Fibroblast of villous mesenchyme (primary cell): ENCODE measurements around the gene KDM6B. TPM values are rescaled to one million over a fixed set of nuclear protein-coding genes. Genes with fewer than 3 reads are reported as not detected.

Experiments
- DNase-seq: peaks from one replicate; pipeline ENCODE4 v3.0.0-alpha.2; 2010; ENCODE audit warnings: low read depth
- H3K4me3 ChIP-seq: 2 replicates; pipeline ENCODE4 v1.5.1; 2011; ENCODE audit warnings: low read depth, mild to moderate bottlenecking, low read length
- total RNA-seq: library from RNA; depleted of rRNA; stranded (reverse); fragments of >200 nt; gene quantifications from 2 replicates; pipeline ENCODE4 v1.2.3, GENCODE V29; 2012
- TF ChIP-seq, protein P1 (sequence below): IDR thresholded peaks from 2 replicates; pipeline ENCODE4 v1.5.1; 2012; ENCODE audit warnings: low read depth, mild to moderate bottlenecking, low read length; ENCODE audit not compliant: insufficient read depth

Gene KDM6B, protein sequence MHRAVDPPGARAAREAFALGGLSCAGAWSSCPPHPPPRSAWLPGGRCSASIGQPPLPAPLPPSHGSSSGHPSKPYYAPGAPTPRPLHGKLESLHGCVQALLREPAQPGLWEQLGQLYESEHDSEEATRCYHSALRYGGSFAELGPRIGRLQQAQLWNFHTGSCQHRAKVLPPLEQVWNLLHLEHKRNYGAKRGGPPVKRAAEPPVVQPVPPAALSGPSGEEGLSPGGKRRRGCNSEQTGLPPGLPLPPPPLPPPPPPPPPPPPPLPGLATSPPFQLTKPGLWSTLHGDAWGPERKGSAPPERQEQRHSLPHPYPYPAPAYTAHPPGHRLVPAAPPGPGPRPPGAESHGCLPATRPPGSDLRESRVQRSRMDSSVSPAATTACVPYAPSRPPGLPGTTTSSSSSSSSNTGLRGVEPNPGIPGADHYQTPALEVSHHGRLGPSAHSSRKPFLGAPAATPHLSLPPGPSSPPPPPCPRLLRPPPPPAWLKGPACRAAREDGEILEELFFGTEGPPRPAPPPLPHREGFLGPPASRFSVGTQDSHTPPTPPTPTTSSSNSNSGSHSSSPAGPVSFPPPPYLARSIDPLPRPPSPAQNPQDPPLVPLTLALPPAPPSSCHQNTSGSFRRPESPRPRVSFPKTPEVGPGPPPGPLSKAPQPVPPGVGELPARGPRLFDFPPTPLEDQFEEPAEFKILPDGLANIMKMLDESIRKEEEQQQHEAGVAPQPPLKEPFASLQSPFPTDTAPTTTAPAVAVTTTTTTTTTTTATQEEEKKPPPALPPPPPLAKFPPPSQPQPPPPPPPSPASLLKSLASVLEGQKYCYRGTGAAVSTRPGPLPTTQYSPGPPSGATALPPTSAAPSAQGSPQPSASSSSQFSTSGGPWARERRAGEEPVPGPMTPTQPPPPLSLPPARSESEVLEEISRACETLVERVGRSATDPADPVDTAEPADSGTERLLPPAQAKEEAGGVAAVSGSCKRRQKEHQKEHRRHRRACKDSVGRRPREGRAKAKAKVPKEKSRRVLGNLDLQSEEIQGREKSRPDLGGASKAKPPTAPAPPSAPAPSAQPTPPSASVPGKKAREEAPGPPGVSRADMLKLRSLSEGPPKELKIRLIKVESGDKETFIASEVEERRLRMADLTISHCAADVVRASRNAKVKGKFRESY (N-terminal part only)
- 3.0 and 5.8 TPM in 2 replicates for total RNA-seq

DNA sequence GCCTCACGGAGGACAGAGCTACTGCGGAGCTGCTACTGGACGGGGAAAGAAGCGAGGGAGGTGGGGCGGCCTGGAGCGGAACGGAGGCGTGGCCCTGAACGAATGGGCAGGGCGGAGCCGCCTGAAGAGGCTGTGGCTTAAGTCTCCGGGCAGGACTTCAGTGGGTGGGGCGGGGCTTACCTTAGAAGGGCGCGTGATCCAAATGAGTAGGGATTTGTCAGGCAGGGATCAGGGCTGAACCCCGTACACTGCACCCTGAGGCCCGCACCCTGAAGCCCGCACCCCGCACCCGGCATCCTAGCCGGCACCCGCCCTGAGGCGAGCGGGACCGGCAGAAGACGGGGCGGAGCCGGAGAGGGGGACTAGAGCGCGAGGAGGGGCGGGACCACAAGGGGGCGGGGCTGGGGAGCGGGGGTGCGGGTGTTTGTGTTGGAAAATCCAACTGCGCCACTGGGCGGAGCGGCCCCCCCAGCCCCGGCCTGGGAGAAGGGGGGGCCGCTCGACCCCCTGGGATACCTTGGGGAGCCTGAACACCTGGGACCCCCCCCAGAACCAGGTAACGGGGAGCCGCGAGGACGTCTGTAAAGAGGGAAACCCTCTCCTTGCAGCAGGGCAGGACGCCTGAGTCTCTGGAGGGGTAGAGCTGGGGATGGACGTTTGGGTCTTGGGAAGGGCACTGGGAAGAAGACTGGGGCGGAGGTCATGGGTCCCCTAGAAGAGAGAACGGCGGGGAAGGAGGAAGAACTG is at the start of gene KDM6B:
Gene KDM6B (plus strand): TSS at position 423 of the 747 bp plus-strand sequence. CDS start 11,338 bp downstream, outside the sequence.
- peak within 1 kb of the TSS; percentile 80 for H3K4me3 ChIP-seq
- TF ChIP-seq, protein P1, sequence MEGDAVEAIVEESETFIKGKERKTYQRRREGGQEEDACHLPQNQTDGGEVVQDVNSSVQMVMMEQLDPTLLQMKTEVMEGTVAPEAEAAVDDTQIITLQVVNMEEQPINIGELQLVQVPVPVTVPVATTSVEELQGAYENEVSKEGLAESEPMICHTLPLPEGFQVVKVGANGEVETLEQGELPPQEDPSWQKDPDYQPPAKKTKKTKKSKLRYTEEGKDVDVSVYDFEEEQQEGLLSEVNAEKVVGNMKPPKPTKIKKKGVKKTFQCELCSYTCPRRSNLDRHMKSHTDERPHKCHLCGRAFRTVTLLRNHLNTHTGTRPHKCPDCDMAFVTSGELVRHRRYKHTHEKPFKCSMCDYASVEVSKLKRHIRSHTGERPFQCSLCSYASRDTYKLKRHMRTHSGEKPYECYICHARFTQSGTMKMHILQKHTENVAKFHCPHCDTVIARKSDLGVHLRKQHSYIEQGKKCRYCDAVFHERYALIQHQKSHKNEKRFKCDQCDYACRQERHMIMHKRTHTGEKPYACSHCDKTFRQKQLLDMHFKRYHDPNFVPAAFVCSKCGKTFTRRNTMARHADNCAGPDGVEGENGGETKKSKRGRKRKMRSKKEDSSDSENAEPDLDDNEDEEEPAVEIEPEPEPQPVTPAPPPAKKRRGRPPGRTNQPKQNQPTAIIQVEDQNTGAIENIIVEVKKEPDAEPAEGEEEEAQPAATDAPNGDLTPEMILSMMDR, result no peak
- DNase-seq, result peak; percentile 91

- no peak overlapping the region for H3K4me3 ChIP-seq
- TF ChIP-seq, protein P1, result no peak
- no peak for DNase-seq
Measured at GRCh38 chr17:7786866-7787265, 47.2 kb upstream of the KDM6B start.

GRCh38 chr17:7789131-7789530 is 44.9 kb upstream of the KDM6B start:
- no peak for DNase-seq
- TF ChIP-seq, protein P1, result no peak

GRCh38 chr17:7790150-7790549 is 43.9 kb upstream of the KDM6B start:
- DNase-seq, result no peak
- no peak overlapping the region for H3K4me3 ChIP-seq
- TF ChIP-seq, protein P1, result no peak

More at GRCh38 chr17:7789131-7789530, 44.9 kb upstream of the KDM6B start:
- no peak overlapping the region for H3K4me3 ChIP-seq

GRCh38 chr17:7792611-7793010 is 41.4 kb upstream of the KDM6B start:
- TF ChIP-seq, protein P1, result no peak
- no peak overlapping the region for H3K4me3 ChIP-seq

More at GRCh38 chr17:7792611-7793010, 41.4 kb upstream of the KDM6B start:
- DNase-seq, result no peak
